Loucy (cell line): ENCODE results near the gene PIP5K1C.

Experiments
- EZH2phosphoT487 ChIP-seq: fragments of 200-600 bp; IDR thresholded peaks from 2 replicates; pipeline ENCODE4 v1.6.1; 2018; ENCODE audit warnings: antibody characterized with exemption, mild to moderate bottlenecking, moderate library complexity, borderline replicate concordance
- TF ChIP-seq, protein P1 (sequence below): fragments of 200-600 bp; sonication (generic); conservative IDR thresholded peaks from 2 replicates; pipeline ENCODE4 v1.5.1; 2014; ENCODE audit warnings: mild to moderate bottlenecking, antibody characterized with exemption, low read length

DNA sequence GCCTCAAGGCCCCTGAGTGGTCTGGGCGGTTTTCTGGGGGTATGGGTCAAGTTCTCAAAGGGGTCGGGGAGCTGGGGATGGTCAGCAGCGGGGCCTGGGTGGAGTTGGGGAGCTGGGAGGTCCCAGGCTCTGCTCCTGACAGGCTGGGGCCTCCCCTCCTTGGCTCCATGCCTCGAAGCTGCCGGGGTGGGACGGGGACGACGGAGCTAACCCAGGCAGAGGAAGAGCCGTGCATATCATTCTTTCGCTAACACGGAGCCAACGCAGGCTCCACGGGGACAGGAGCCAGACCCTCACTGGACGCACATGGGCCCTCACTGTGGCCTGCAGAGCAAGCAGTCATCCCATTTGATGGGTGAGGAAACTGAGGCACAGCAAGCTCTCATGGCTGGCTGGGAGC, 47.8 kb downstream of the PIP5K1C start:
- TF ChIP-seq, protein P1, sequence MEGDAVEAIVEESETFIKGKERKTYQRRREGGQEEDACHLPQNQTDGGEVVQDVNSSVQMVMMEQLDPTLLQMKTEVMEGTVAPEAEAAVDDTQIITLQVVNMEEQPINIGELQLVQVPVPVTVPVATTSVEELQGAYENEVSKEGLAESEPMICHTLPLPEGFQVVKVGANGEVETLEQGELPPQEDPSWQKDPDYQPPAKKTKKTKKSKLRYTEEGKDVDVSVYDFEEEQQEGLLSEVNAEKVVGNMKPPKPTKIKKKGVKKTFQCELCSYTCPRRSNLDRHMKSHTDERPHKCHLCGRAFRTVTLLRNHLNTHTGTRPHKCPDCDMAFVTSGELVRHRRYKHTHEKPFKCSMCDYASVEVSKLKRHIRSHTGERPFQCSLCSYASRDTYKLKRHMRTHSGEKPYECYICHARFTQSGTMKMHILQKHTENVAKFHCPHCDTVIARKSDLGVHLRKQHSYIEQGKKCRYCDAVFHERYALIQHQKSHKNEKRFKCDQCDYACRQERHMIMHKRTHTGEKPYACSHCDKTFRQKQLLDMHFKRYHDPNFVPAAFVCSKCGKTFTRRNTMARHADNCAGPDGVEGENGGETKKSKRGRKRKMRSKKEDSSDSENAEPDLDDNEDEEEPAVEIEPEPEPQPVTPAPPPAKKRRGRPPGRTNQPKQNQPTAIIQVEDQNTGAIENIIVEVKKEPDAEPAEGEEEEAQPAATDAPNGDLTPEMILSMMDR: no peak
- no peak for TF ChIP-seq EZH2phosphoT487
